ENCODE measurements around the gene MYO1D.

Gene MYO1D

GRCh38 chr17:32496395-32497073, 380.4 kb downstream of the MYO1D start:
- no peak for DNase-seq

- peak; percentile 74 for DNase-seq
Observed at GRCh38 chr17:32495359-32496231, 381.3 kb downstream of the MYO1D start.

- no peak for DNase-seq
Observed at GRCh38 chr17:32494621-32495358, 382.1 kb downstream of the MYO1D start.

- no peak for DNase-seq
Observed at GRCh38 chr17:32493976-32494513, 382.9 kb downstream of the MYO1D start.

- DNase-seq: no peak
Observed at GRCh38 chr17:32493571-32493970, 383.4 kb downstream of the MYO1D start.

- no peak for DNase-seq
Observed at GRCh38 chr17:32492648-32493289, 384.2 kb downstream of the MYO1D start.

GRCh38 chr17:32492264-32492589, 384.7 kb downstream of the MYO1D start:
- no peak for DNase-seq

GRCh38 chr17:32491371-32492263, 385.3 kb downstream of the MYO1D start:
- DNase-seq: no peak

- no peak for DNase-seq
Observed at GRCh38 chr17:32490101-32490482, 386.8 kb downstream of the MYO1D start.

- no peak for DNase-seq
Observed at GRCh38 chr17:32489320-32490100, 387.4 kb downstream of the MYO1D start.

GRCh38 chr17:32488604-32489180, 388.2 kb downstream of the MYO1D start:
- no peak for DNase-seq

GRCh38 chr17:32488177-32488542, 388.8 kb downstream of the MYO1D start:
- no peak for DNase-seq

- no peak for DNase-seq
Observed at GRCh38 chr17:32487473-32488176, 389.3 kb downstream of the MYO1D start.

GRCh38 chr17:32486701-32487472, 390.0 kb downstream of the MYO1D start, which contains the start of gene CDK5R1:
CDK5R1 (plus strand) TSS chr17:32486993; CDS start chr17:32487621, 628 bp downstream.
- DNase-seq: peak; percentile 81

GRCh38 chr17:32486111-32486700, 390.7 kb downstream of the MYO1D start:
- peak; percentile 82 for DNase-seq

- no peak for DNase-seq
Observed at GRCh38 chr17:32485261-32486110, 391.4 kb downstream of the MYO1D start.

- DNase-seq: no peak
Observed at GRCh38 chr17:32484628-32485027, 392.3 kb downstream of the MYO1D start.

GRCh38 chr17:32484041-32484461, 392.9 kb downstream of the MYO1D start:
- DNase-seq: no peak

Data from femur (tissue), 1 donor.